ENCODE results near the gene CCDC142. TPM values are rescaled to one million over a fixed set of nuclear protein-coding genes. Genes with fewer than 3 reads are reported as not detected.

Gene CCDC142
- total and polyA plus RNA-seq, 11 donors = 4.4 to 13.4 (median 6.4) TPM

DNA sequence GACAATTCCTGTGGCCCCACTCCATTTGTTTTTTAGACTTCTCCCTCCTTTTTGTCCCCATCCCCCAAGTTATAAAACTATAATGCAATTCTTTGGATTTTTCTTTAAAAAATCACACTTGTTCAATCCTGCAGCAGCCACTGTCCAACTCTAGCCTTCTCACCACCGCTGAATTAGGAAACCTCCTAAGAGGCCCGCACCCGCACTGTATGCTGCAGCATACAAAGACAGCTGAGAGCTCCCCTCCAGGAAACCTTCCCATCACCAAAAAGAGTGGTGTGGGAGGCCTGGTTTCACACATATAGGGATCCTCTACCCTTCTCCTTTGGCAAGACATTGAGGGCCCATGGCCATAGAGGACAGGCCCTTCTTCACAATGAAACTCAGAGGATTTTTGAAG lies 21.8 kb upstream of the CCDC142 start:
- TF ChIP-seq, protein P1, sequence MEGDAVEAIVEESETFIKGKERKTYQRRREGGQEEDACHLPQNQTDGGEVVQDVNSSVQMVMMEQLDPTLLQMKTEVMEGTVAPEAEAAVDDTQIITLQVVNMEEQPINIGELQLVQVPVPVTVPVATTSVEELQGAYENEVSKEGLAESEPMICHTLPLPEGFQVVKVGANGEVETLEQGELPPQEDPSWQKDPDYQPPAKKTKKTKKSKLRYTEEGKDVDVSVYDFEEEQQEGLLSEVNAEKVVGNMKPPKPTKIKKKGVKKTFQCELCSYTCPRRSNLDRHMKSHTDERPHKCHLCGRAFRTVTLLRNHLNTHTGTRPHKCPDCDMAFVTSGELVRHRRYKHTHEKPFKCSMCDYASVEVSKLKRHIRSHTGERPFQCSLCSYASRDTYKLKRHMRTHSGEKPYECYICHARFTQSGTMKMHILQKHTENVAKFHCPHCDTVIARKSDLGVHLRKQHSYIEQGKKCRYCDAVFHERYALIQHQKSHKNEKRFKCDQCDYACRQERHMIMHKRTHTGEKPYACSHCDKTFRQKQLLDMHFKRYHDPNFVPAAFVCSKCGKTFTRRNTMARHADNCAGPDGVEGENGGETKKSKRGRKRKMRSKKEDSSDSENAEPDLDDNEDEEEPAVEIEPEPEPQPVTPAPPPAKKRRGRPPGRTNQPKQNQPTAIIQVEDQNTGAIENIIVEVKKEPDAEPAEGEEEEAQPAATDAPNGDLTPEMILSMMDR (IDR thresholded peaks at IDR 0.05) = no peak
- TF ChIP-seq POLR2A (IDR thresholded peaks at IDR 0.05) = no peak
- no peaks in the 10 kb centered on the region for H3K9me3 ChIP-seq
- intact Hi-C loops (cut with DNase I) = loop anchor here in 4 of 10 donors (5.0 kb wide), 3 partner anchors 73 to 83 kb away; no protein-coding TSS in a partner anchor
- ATAC-seq (no peak), DNase-seq (no peak)
- WGBS, 4 donors = 89 to 97% (median 94%) methylated on average over 3 of the region's 3 CpGs
- H3K36me3 ChIP-seq = peaks cover 0 to 18% (median 15%) of the 10 kb centered on the region in 9 donors
- peak overlapping the region in 3 of 12 donors; percentile 88 to 90 (median 89) for H3K27ac ChIP-seq
- H3K27me3 ChIP-seq = peaks cover 9 to 53% (median 21%) of the 10 kb centered on the region in 9 donors
- peak overlapping the region in 8 of 12 donors; percentile 59 to 87 (median 66) for H3K4me3 ChIP-seq
- peaks cover 7 to 63% (median 42%) of the 10 kb centered on the region in 12 donors for H3K4me1 ChIP-seq

DNA sequence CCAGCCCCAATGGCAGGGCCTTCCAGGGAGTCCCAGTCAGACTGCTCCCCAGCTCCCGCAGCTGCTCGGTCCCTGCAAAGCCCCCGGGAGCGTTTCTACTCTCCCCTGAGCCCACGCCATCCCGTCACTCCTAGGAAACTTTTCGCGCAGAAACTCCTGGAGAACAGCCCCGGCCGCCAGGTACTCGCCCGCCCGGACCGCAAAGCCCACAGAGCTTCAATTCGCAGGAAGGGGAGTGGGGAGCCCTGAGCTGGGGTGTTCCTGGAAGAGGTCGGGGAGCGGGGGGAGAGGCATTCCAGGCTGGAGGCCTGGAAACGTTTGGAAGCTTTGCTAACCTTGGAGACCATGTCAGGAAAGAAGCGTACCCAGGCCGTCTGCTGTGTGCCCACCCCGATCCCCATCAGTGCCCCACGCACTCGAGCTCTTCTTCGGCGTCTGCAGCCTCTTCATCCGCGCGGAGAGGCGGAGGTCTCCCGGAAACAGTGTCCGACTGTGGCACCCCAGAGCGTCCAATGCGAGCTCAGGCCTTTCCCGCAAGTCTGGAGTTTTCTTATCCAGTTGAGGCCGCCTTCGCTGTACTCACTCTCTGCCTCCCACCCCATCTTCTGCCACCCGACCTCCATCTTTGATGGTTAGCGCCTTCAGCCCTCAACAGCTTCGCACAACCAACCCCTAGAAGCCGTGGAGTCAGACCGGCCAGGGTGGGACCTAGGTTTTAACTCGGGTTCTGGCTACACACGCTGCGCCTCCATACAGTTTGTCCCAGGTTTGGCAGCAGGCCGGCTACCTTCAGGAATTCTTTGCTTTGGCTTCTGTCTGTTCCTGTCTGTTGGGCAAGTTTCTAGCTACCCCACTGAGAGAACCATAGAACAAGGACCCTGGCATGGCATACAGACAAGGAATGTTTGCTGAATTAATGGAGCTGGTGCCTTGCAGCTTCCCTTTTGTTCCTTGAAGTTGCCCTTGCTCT lies 21.0 kb upstream of the CCDC142 start:
- WGBS, 4 donors = 26 to 43% (median 30%) methylated on average over 35 to 45 of the region's 45 CpGs
- no peaks in the 10 kb centered on the region for H3K9me3 ChIP-seq
- DNase-seq (no peak), ATAC-seq (no peak)
- H3K4me3 ChIP-seq = peak overlapping the region; percentile 36 to 87 (median 62)
- intact Hi-C loops (cut with DNase I) = loop anchor here in 4 of 10 donors (1.0 to 5.0 kb wide), 4 partner anchors 26 to 84 kb away; partner anchors contain the start of genes AUP1 (in 1 of the 4) and HTRA2 (in 1 of the 4)
- TF ChIP-seq, protein P1 (IDR thresholded peaks at IDR 0.05) = no peak
- no peak for TF ChIP-seq POLR2A (IDR thresholded peaks at IDR 0.05)
- H3K4me1 ChIP-seq = peaks cover 10 to 71% (median 50%) of the 10 kb centered on the region in 12 donors
- H3K27me3 ChIP-seq = peaks cover 9 to 57% (median 26%) of the 10 kb centered on the region in 9 donors
- peak overlapping the region; percentile 72 to 90 (median 84) for H3K27ac ChIP-seq
- peaks cover 0 to 18% (median 15%) of the 10 kb centered on the region in 9 donors for H3K36me3 ChIP-seq

DNA sequence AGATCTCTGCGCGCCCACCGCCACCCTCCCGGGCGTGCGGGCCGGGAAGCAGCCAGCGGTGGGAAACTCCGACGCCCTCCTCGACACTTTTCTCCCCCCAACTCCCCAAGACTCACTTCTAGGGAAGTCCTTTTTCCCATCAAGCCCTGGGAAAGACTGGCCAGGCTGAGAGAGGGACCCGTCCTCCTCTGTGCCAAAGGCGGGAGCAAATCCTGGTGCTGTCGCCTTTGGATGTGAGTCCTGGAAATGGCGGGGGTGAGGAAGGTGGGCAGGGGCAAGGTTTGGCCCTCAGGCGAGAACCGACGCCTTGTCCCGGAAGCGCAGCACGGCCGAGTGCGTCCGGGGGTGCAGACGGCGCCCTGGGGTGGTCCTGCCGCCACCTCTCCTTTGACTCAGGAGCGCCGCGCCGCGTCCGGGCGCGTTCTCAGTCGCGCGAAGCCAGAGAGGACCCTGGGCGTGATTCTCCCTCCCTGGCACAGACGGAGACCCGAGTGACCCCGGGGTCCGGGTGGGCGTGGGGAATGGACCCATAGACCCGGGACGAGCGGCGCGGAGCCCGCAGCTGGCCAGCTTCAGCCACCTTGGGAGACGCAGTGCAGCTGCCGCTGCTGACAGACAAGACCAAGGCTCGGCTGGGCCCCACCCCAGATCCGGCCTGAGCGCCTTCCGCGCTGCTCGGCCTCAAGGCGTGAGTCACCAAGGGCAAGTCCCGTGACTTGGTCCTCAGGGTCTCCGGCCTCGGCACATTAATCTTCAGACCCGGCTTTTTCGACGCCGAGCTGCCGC lies 20.1 kb upstream of the CCDC142 start:
- 0 to 4% (median 1%) methylated on average over 23 to 67 of the region's 67 CpGs for WGBS, 4 donors
- TF ChIP-seq POLR2A (IDR thresholded peaks at IDR 0.05) = peak in 1 of 2 donors; percentile 71
- TF ChIP-seq, protein P1 (IDR thresholded peaks at IDR 0.05) = peak in 7 of 12 donors; percentile 7 to 53 (median 39)
- Histone ChIP-seq H3K4me3 (peak overlapping the region; percentile 36 to 87 (median 62)), H3K4me1 (peaks cover 10 to 75% (median 54%) of the 10 kb centered on the region in 12 donors), H3K27ac (peak overlapping the region; percentile 72 to 90 (median 84)), H3K27me3 (peaks cover 17 to 63% (median 33%) of the 10 kb centered on the region in 9 donors), H3K36me3 (peaks cover 0 to 18% (median 15%) of the 10 kb centered on the region in 9 donors), H3K9me3 (no peaks in the 10 kb centered on the region)
- ATAC-seq = peak; percentile 32 to 74 (median 73)
- intact Hi-C loops (cut with DNase I) = loop anchor here in 4 of 10 donors (1.0 to 5.0 kb wide), 4 partner anchors 26 to 84 kb away; partner anchors contain the start of genes AUP1 (in 1 of the 4) and HTRA2 (in 1 of the 4)
- peak; percentile 85 to 92 (median 90) for DNase-seq

Measured in heart left ventricle (tissue), 16 donors.